HG03565 (cell line): ENCODE measurements around the gene HSPA12B.

Source experiments
- ATAC-seq: cut with Tn5 transposase; IDR thresholded peaks from one replicate; pipeline ENCODE4 v1.9.1; 2021; ENCODE audit warnings: mild to moderate bottlenecking, moderate library complexity; ENCODE audit not compliant: unreplicated experiment

Gene HSPA12B

DNA sequence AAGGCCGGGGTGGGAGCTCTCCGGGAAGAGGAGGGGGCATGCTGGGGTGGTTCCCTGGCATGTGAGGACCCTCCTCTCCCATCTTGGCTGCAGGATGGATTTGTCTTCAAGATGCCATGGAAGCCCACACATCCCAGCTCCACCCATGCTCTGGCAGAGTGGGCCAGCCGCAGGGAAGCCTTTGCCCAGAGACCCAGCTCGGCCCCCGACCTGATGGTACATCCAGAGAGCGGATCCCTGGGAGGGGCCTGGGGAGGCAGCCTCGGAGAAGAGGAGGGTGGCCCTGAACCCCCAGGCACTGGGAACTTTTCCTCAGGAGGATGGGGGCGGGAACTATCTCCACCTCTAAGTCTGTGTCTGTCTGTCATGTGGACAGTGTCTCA, 68.4 kb downstream of the HSPA12B start:
- no peak for ATAC-seq

DNA sequence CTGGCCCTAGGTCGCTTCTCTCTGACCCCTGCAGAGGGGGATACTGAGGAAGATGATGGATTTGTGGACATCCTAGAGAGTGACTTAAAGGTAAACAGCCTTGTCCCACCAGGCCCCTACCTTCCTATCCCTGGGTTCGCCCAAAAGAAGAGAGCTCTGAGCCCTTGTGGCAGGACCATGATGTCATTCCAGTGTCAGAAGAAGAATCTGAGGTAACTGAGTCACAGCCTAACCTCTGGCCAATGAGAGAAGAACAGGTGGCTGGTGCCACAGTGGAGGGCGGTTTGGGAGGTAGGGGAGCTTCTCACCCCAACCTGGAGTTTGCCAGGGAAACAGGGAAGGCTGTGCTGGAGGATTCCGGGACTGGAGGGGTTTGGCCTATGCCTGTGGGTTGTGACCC, 68.8 kb downstream of the HSPA12B start:
- no peak for ATAC-seq

DNA sequence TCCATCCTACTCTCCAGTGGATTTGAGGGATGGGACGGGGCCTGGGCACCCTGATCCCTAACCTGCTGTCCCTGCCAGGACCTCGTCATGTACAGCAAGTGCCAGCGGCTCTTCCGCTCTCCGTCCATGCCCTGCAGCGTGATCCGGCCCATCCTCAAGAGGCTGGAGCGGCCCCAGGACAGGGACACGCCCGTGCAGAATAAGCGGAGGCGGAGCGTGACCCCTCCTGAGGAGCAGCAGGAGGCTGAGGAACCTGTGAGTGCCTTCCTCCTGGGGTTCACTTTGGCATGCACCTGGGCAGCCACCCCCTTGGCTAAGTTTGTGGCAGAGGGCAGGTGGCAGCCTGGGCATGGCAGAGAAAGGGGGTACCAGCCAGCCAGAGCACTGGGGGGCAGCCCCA, 69.4 kb downstream of the HSPA12B start:
- ATAC-seq, result no peak
